GM12878 (cell line): ENCODE data around the gene POU3F2.

Experiments used
- EED ChIP-seq: sonication (generic); IDR thresholded peaks from 2 replicates; pipeline ENCODE4 v1.6.1; 2016; ENCODE audit warnings: antibody characterized with exemption, low read depth
- FOXK2 ChIP-seq: fragments of 450-650 bp; IDR thresholded peaks from 2 replicates; pipeline ENCODE4 v1.6.1; 2017; ENCODE audit warnings: mild to moderate bottlenecking, moderate library complexity
- POLR2AphosphoS5 ChIP-seq: IDR thresholded peaks from 2 replicates; pipeline ENCODE4 v1.6.1; 2011; ENCODE audit warnings: mild to moderate bottlenecking, low read length, inconsistent platforms
- YY1 ChIP-seq: IDR thresholded peaks from 2 replicates; pipeline ENCODE4 v1.6.1; 2011; ENCODE audit warnings: low read depth, mild to moderate bottlenecking, low read length
- ZNF274 ChIP-seq: IDR thresholded peaks from one replicate; pipeline ENCODE4 v1.8.0; 2011; ENCODE audit not compliant: insufficient read length, insufficient read depth

GRCh38 chr6:98875375-98875774 is 41.0 kb downstream of the POU3F2 start:
- TF ChIP-seq EED (no peak), FOXK2 (no peak), ZNF274 (no peak), POLR2AphosphoS5 (no peak), YY1 (no peak)
